ENCODE measurements around the gene RSL24D1. TPM values are rescaled to one million over a fixed set of nuclear protein-coding genes. Genes with fewer than 3 reads are reported as not detected.

RSL24D1 gene
- total RNA-seq, 1 experiment from 2014 or later, result 115 TPM

DNA sequence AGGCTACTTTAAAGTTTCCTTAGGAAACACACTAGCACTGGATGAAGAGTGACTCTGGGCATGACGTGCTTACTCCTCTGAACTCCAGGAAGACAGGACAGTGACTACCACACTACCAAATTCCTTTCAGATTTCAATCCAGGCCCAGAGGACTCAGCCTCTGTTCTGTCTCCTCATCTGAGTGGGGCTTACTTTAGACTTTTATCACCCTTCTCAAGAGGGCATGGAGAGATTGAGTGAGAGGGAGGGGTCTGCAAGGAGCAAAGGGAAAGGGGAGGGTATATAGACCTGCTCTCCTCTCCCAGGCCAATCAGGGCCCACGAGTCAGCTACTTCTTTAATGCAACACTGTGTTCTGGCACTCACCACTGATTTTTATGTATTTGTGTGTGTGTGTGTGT lies 29.4 kb upstream of the RSL24D1 start (continued):
- TF ChIP-seq, protein P1, sequence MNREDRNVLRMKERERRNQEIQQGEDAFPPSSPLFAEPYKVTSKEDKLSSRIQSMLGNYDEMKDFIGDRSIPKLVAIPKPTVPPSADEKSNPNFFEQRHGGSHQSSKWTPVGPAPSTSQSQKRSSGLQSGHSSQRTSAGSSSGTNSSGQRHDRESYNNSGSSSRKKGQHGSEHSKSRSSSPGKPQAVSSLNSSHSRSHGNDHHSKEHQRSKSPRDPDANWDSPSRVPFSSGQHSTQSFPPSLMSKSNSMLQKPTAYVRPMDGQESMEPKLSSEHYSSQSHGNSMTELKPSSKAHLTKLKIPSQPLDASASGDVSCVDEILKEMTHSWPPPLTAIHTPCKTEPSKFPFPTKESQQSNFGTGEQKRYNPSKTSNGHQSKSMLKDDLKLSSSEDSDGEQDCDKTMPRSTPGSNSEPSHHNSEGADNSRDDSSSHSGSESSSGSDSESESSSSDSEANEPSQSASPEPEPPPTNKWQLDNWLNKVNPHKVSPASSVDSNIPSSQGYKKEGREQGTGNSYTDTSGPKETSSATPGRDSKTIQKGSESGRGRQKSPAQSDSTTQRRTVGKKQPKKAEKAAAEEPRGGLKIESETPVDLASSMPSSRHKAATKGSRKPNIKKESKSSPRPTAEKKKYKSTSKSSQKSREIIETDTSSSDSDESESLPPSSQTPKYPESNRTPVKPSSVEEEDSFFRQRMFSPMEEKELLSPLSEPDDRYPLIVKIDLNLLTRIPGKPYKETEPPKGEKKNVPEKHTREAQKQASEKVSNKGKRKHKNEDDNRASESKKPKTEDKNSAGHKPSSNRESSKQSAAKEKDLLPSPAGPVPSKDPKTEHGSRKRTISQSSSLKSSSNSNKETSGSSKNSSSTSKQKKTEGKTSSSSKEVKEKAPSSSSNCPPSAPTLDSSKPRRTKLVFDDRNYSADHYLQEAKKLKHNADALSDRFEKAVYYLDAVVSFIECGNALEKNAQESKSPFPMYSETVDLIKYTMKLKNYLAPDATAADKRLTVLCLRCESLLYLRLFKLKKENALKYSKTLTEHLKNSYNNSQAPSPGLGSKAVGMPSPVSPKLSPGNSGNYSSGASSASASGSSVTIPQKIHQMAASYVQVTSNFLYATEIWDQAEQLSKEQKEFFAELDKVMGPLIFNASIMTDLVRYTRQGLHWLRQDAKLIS (CRISPR knock-in tag; IDR thresholded peaks at IDR 0.05; ENCODE audit: borderline replicate concordance), result no peak
- TF ChIP-seq NR1H2 (CRISPR knock-in tag; IDR thresholded peaks at IDR 0.05) (no peak), ETV6 (CRISPR knock-in tag; IDR thresholded peaks at IDR 0.05) (no peak), PRRX2 (CRISPR knock-in tag; IDR thresholded peaks at IDR 0.05) (no peak)
- TF ChIP-seq, protein P2, sequence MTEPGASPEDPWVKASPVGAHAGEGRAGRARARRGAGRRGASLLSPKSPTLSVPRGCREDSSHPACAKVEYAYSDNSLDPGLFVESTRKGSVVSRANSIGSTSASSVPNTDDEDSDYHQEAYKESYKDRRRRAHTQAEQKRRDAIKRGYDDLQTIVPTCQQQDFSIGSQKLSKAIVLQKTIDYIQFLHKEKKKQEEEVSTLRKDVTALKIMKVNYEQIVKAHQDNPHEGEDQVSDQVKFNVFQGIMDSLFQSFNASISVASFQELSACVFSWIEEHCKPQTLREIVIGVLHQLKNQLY (CRISPR knock-in tag; IDR thresholded peaks at IDR 0.05), result no peak
- TF ChIP-seq, protein P3, sequence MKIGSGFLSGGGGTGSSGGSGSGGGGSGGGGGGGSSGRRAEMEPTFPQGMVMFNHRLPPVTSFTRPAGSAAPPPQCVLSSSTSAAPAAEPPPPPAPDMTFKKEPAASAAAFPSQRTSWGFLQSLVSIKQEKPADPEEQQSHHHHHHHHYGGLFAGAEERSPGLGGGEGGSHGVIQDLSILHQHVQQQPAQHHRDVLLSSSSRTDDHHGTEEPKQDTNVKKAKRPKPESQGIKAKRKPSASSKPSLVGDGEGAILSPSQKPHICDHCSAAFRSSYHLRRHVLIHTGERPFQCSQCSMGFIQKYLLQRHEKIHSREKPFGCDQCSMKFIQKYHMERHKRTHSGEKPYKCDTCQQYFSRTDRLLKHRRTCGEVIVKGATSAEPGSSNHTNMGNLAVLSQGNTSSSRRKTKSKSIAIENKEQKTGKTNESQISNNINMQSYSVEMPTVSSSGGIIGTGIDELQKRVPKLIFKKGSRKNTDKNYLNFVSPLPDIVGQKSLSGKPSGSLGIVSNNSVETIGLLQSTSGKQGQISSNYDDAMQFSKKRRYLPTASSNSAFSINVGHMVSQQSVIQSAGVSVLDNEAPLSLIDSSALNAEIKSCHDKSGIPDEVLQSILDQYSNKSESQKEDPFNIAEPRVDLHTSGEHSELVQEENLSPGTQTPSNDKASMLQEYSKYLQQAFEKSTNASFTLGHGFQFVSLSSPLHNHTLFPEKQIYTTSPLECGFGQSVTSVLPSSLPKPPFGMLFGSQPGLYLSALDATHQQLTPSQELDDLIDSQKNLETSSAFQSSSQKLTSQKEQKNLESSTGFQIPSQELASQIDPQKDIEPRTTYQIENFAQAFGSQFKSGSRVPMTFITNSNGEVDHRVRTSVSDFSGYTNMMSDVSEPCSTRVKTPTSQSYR (CRISPR knock-in tag; IDR thresholded peaks at IDR 0.05), result no peak
- TF ChIP-seq, protein P4, sequence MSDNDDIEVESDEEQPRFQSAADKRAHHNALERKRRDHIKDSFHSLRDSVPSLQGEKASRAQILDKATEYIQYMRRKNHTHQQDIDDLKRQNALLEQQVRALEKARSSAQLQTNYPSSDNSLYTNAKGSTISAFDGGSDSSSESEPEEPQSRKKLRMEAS (CRISPR knock-in tag; IDR thresholded peaks at IDR 0.05), result no peak
- TF ChIP-seq, protein P5, sequence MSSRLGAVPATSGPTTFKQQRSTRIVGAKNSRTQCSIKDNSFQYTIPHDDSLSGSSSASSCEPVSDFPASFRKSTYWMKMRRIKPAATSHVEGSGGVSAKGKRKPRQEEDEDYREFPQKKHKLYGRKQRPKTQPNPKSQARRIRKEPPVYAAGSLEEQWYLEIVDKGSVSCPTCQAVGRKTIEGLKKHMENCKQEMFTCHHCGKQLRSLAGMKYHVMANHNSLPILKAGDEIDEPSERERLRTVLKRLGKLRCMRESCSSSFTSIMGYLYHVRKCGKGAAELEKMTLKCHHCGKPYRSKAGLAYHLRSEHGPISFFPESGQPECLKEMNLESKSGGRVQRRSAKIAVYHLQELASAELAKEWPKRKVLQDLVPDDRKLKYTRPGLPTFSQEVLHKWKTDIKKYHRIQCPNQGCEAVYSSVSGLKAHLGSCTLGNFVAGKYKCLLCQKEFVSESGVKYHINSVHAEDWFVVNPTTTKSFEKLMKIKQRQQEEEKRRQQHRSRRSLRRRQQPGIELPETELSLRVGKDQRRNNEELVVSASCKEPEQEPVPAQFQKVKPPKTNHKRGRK (CRISPR knock-in tag; IDR thresholded peaks at IDR 0.05; ENCODE audit: borderline replicate concordance), result no peak

DNA sequence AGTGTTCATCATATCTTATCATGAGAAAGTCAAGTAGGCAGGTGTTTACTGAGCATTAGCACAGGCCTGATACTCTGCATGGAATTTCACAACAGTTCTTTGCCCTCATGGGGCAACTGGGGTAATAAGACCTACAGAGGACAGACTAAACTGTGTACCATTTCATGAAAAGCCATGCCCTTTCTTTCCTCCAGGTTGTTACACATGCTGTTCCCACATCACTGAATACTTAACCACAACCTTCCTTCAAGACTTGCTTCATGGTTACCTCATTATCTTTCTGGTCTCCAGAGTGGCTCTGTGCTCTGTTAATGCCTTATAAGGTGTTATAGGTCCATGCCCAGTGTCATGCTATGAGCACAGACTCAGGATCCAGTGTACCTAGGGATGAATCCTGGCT lies 28.2 kb upstream of the RSL24D1 start:
- no peak for DNase-seq (ENCODE audit: low spot score)
- peaks cover 19% of the 10 kb centered on the region for H3K4me1 Mint-ChIP-seq
- H3K4me3 Mint-ChIP-seq, result no peak overlapping the region
- no peaks in the 10 kb centered on the region for H3K9me3 Mint-ChIP-seq
- no peak overlapping the region for H3K27ac Mint-ChIP-seq
- ATAC-seq, result peak; percentile 28; the same call in 1 of the 2 replicates
- TF ChIP-seq GABPB1 (CRISPR knock-in tag; IDR thresholded peaks at IDR 0.05), result no peak
- TF ChIP-seq FOXP1 (CRISPR knock-in tag; IDR thresholded peaks at IDR 0.05; ENCODE audit: borderline replicate concordance), result no peak
- no peak for TF ChIP-seq SP1 (CRISPR knock-in tag; conservative IDR thresholded peaks at IDR 0.05)
- no peak for TF ChIP-seq SMAD4 (CRISPR knock-in tag; IDR thresholded peaks at IDR 0.05)
- TF ChIP-seq, protein P5 (CRISPR knock-in tag; IDR thresholded peaks at IDR 0.05; ENCODE audit: borderline replicate concordance), result no peak
- TF ChIP-seq, protein P6, sequence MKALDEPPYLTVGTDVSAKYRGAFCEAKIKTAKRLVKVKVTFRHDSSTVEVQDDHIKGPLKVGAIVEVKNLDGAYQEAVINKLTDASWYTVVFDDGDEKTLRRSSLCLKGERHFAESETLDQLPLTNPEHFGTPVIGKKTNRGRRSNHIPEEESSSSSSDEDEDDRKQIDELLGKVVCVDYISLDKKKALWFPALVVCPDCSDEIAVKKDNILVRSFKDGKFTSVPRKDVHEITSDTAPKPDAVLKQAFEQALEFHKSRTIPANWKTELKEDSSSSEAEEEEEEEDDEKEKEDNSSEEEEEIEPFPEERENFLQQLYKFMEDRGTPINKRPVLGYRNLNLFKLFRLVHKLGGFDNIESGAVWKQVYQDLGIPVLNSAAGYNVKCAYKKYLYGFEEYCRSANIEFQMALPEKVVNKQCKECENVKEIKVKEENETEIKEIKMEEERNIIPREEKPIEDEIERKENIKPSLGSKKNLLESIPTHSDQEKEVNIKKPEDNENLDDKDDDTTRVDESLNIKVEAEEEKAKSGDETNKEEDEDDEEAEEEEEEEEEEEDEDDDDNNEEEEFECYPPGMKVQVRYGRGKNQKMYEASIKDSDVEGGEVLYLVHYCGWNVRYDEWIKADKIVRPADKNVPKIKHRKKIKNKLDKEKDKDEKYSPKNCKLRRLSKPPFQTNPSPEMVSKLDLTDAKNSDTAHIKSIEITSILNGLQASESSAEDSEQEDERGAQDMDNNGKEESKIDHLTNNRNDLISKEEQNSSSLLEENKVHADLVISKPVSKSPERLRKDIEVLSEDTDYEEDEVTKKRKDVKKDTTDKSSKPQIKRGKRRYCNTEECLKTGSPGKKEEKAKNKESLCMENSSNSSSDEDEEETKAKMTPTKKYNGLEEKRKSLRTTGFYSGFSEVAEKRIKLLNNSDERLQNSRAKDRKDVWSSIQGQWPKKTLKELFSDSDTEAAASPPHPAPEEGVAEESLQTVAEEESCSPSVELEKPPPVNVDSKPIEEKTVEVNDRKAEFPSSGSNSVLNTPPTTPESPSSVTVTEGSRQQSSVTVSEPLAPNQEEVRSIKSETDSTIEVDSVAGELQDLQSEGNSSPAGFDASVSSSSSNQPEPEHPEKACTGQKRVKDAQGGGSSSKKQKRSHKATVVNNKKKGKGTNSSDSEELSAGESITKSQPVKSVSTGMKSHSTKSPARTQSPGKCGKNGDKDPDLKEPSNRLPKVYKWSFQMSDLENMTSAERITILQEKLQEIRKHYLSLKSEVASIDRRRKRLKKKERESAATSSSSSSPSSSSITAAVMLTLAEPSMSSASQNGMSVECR (CRISPR knock-in tag; IDR thresholded peaks at IDR 0.05; ENCODE audit: borderline replicate concordance), result no peak
- POLR2A ChIA-PET, result no interaction called here
- CTCF ChIA-PET, result no interaction called here
- no peaks in the 10 kb centered on the region for H3K27me3 Mint-ChIP-seq (ENCODE audit: low read depth)
- no peaks in the 10 kb centered on the region for H3K36me3 Mint-ChIP-seq

All from WTC11 (cell line).